Astrocyte of the cerebellum (primary cell): ENCODE measurements around the gene RALGAPA2.

ENCODE experiments used
- DNase-seq: peaks from one replicate; pipeline ENCODE4 v3.0.0-alpha.2; 2011; ENCODE audit warnings: low read depth
- H3K4me3 ChIP-seq: 2 replicates; pipeline ENCODE4 v1.5.1; 2011; ENCODE audit warnings: mild to moderate bottlenecking, low read depth, low read length, moderate library complexity
- CTCF ChIP-seq: IDR thresholded peaks from 2 replicates; pipeline ENCODE4 v1.5.1; 2012; ENCODE audit warnings: low read length, low read depth, moderate library complexity, mild to moderate bottlenecking; ENCODE audit errors: missing control alignments
- in situ Hi-C: cut with HindIII; loops from 2 replicates; pipeline ENCODE4 v1.10.0; 2017; ENCODE audit warnings: low sequenced_read_pairs

The RALGAPA2 gene

DNA sequence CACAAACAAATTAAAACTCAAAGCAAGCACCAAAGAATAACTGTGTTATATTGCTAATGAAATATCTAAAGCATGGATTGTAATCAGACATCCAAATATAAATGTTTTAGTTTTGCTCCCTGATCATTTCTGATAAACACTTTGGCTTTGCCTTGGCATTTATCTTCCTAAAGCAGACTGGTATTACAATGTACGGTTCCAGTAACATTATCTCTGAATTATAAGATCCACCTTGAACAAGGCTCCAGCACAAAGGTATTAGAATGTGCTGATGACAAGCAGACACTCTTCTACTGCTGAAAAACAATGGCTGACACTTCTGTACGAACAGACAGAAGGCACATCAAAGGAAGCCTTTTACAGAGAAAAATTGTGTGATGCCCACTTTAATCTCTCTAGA, 270.0 kb downstream of the RALGAPA2 start:
- no peak overlapping the region for H3K4me3 ChIP-seq
- no peak for TF ChIP-seq CTCF
- in situ Hi-C loops = no loop called here
- DNase-seq = no peak

GRCh38 chr20:20440886-20441658, 271.4 kb downstream of the RALGAPA2 start:
- no peak for TF ChIP-seq CTCF
- in situ Hi-C loops = no loop called here
- no peak for DNase-seq
- no peak overlapping the region for H3K4me3 ChIP-seq

- in situ Hi-C loops = no loop called here
- no peak overlapping the region for H3K4me3 ChIP-seq
- DNase-seq = no peak
- TF ChIP-seq CTCF = no peak
These were observed 272.0 kb downstream of the RALGAPA2 start for GRCh38 chr20:20440481-20440880.

- no peak overlapping the region for H3K4me3 ChIP-seq
- in situ Hi-C loops = no loop called here
- TF ChIP-seq CTCF = no peak
- DNase-seq = no peak
These were observed 272.7 kb downstream of the RALGAPA2 start for GRCh38 chr20:20439602-20440190.

GRCh38 chr20:20437314-20437713, 275.1 kb downstream of the RALGAPA2 start:
- no peak for DNase-seq
- H3K4me3 ChIP-seq = no peak overlapping the region
- in situ Hi-C loops = no loop called here
- TF ChIP-seq CTCF = no peak

- no peak for DNase-seq
- no peak for TF ChIP-seq CTCF
- in situ Hi-C loops = no loop called here
- no peak overlapping the region for H3K4me3 ChIP-seq
These were observed 275.8 kb downstream of the RALGAPA2 start for GRCh38 chr20:20436689-20437088.
